Body of pancreas (tissue), 4 donors: Measurements from ENCODE around the gene MEA1.

Experiments
- POLR2A ChIP-seq, 3 donors: fragments of 450-650 bp; IDR thresholded peaks; one replicate each; pipeline ENCODE4 v1.6.1; 2016; ENCODE audit warnings: antibody characterized with exemption in 3 of 3, mild to moderate bottlenecking in 2 of 3
- TF ChIP-seq, protein P1 (sequence below), 7 experiments: fragments of 450-650 bp in 4 of 7; fragments of 200-600 bp in 3 of 7; sonication (generic) in 3 of 7; IDR thresholded peaks; one replicate each; pipeline ENCODE4 v1.5.1; 2016 to 2019; ENCODE audit warnings: antibody characterized with exemption in 7 of 7

DNA sequence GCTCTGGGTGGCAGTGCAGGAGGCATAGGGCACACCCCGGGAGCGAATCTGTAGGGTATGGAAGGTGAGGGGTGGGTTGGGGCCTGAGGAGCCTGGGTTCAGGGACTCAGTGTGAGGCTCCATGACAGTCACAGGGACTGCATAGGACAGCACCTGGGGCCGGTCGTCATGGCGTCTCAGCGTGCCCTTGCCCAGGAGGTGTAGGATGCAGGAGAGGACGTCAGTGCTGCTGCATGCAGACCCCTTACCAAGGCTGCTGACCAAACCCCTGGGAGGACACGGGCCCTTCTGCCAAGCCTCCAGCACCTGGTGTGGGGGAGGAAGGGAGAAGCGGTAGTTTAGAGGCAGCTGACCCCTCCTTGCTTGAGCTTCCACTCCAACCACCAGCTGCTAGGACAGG lies 24.0 kb upstream of the MEA1 start:
- TF ChIP-seq, protein P1, sequence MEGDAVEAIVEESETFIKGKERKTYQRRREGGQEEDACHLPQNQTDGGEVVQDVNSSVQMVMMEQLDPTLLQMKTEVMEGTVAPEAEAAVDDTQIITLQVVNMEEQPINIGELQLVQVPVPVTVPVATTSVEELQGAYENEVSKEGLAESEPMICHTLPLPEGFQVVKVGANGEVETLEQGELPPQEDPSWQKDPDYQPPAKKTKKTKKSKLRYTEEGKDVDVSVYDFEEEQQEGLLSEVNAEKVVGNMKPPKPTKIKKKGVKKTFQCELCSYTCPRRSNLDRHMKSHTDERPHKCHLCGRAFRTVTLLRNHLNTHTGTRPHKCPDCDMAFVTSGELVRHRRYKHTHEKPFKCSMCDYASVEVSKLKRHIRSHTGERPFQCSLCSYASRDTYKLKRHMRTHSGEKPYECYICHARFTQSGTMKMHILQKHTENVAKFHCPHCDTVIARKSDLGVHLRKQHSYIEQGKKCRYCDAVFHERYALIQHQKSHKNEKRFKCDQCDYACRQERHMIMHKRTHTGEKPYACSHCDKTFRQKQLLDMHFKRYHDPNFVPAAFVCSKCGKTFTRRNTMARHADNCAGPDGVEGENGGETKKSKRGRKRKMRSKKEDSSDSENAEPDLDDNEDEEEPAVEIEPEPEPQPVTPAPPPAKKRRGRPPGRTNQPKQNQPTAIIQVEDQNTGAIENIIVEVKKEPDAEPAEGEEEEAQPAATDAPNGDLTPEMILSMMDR (IDR thresholded peaks at IDR 0.05): no peak
- TF ChIP-seq POLR2A (IDR thresholded peaks at IDR 0.05): no peak
